Suprapubic skin (tissue), 4 donors: ENCODE measurements around the gene LRBA.

Experiments
- EP300 ChIP-seq: sonication (generic); formaldehyde crosslinking; IDR thresholded peaks from one replicate; pipeline ENCODE4 v1.6.1; 2017; ENCODE audit warnings: antibody characterized with exemption
- POLR2A ChIP-seq, 2 donors: fragments of 450-650 bp; IDR thresholded peaks; one replicate each; pipeline ENCODE4 v1.6.1; 2017; ENCODE audit warnings: antibody characterized with exemption in 2 of 2, mild to moderate bottlenecking in 2 of 2, moderate library complexity in 2 of 2
- POLR2AphosphoS5 ChIP-seq, 3 donors: sonication (generic); formaldehyde crosslinking; IDR thresholded peaks; one replicate each; pipeline ENCODE4 v1.6.1; 2017; ENCODE audit warnings: antibody characterized with exemption in 3 of 3
- TF ChIP-seq, protein P1 (sequence below), 2 donors: fragments of 200-600 bp in 1 of 2; fragments of 450-650 bp in 1 of 2; sonication (generic) in 1 of 2; IDR thresholded peaks; one replicate each; pipeline ENCODE4 v1.5.1; 2016 to 2019; ENCODE audit warnings: antibody characterized with exemption in 2 of 2, mild to moderate bottlenecking in 1 of 2, moderate library complexity in 1 of 2

DNA sequence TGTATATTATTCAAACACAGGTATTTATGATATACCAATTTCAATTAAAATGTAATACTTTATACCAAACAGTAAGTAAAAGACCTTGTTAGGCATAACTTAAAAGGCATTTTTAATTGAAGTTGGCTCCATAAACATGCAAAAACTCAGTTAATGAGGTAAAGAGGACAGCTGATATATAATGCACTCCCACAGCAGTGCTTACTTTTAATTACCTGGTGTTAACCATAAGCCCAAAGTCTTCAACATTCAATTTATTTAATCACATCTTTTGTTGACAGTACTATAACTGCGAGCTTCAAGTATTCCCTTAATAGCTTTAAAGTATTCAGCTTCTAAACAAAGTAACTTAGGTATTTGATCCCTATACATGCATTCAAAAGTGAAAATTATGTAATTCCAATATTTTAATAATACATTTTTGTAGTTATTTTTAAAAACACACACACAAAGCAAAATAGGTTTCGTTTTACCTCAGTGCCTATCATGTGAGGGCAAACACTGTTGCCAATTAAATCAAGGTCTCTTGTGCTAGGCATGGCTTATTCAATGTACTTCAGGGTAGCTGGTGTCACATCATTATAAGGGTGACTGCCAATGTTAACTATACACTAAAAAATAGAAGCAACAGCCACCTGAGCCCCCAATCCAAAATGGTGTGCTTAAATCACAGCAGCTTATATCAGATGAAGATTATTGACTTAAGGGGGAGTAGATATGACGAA, 197.1 kb downstream of the LRBA start:
- TF ChIP-seq, protein P1, sequence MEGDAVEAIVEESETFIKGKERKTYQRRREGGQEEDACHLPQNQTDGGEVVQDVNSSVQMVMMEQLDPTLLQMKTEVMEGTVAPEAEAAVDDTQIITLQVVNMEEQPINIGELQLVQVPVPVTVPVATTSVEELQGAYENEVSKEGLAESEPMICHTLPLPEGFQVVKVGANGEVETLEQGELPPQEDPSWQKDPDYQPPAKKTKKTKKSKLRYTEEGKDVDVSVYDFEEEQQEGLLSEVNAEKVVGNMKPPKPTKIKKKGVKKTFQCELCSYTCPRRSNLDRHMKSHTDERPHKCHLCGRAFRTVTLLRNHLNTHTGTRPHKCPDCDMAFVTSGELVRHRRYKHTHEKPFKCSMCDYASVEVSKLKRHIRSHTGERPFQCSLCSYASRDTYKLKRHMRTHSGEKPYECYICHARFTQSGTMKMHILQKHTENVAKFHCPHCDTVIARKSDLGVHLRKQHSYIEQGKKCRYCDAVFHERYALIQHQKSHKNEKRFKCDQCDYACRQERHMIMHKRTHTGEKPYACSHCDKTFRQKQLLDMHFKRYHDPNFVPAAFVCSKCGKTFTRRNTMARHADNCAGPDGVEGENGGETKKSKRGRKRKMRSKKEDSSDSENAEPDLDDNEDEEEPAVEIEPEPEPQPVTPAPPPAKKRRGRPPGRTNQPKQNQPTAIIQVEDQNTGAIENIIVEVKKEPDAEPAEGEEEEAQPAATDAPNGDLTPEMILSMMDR (IDR thresholded peaks at IDR 0.05), result no peak
- TF ChIP-seq POLR2A (IDR thresholded peaks at IDR 0.05), result no peak
- TF ChIP-seq EP300, result no peak
- TF ChIP-seq POLR2AphosphoS5 (IDR thresholded peaks at IDR 0.05), result no peak
